Glomerular visceral epithelial cell (primary cell): ENCODE measurements around the gene TPST2.

Experiments
- DNase-seq: peaks from one replicate; pipeline ENCODE4 v3.0.0-alpha.2; 2016; ENCODE audit errors: extremely low spot score

The TPST2 gene

DNA sequence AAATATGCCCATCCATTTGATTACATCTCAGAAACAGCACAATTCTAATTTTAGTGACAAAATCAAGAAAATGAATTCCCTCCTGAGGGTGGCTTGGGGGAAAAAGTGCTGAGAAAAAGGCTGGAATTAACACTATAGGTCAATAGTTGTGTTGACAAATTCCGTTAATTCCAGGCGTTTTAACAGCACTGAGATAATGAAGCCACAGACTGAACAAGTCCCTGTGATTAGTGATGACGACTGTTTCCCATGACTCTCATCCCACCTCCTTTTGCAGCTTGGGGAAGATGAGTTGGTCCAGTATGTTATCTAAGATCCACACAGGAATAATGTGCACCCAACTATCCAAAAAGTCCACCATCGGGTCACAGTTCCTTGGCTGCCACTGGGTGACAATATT is 93.5 kb downstream of the TPST2 start:
- no peak for DNase-seq

DNA sequence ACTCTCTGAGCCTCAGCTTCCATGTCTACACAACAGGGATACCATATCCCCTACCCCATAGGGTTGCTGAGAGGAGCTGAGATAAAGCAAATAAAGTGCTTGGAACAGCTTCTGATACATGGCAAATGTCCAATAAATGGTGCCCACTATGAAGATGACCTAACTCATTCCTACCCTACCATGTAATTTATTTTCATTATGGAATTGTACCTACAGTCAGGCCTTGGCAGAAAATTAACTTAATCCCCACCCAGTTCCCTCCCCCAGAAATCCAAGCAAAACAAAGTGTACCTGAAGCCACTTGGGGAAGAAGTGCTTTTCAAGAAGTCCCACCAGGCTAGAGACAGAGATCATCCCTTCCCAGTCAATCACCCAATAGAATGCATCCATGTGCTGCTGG is 95.4 kb downstream of the TPST2 start:
- peak; percentile 82 for DNase-seq

DNA sequence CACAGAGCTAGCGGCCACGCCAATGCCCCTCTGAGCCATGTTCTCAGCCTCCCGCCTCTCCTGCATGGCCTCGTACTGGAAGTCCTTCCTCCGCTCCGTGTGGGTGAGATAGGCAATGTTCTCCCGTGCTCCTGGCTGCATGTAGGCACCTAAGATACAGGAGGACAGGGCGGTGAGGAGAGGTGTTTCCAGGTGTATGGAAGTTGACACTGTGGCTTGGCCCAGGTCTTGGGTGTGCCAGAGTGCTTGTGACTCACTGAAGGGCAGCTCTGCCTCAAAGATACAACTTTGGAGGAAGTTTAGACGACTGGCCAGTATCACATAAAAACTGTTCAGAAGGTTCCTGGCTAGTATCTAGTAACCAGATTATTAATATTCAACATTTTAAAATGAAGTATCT is 97.7 kb downstream of the TPST2 start:
- DNase-seq = no peak

DNA sequence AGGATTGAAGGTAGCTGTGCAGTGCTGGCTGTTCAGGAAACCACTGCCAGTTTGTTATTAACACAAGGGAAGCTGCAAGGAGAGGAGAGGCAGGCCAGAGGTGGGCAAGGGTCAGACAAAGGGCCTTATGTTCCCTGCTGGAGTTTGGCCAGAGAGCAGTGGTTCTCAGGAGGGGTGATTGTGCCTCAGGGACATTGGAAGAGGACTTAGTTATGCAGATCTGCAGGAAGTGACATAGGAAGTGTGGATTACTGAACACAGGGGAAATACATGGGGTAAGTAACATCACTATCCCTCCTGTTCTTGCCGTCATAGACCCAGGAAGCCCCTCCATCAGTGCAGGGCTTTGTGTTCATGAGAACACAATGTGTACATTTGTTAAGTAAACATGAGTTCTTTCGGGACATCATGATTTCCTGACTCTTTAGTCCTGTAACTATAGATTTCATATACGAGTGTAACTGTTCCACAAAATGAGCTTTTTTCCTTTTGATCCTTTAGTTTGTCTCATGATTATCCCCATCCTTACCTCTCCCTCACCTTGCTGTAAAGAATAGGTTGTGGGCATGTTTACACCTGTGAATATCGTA is 100.4 kb downstream of the TPST2 start:
- no peak for DNase-seq

DNA sequence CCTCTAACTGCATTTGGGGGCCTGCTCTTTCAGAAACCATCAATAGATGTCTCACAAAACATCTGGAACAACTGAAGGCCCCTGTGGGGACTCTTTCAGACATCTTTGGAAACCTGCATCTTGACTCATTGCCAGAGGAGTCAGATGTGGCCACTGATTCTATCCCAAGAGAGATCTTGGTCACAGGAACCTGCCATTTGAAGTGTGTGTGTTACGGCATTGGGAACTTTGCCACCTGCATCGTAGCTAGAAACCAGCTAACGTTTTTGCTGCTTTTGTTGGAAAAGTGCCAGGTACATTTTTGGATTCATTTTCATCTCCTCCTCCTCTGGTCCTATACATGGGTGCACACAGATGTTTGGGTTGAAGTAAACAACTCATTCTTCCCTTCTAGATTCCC is 101.9 kb downstream of the TPST2 start:
- DNase-seq = no peak

DNA sequence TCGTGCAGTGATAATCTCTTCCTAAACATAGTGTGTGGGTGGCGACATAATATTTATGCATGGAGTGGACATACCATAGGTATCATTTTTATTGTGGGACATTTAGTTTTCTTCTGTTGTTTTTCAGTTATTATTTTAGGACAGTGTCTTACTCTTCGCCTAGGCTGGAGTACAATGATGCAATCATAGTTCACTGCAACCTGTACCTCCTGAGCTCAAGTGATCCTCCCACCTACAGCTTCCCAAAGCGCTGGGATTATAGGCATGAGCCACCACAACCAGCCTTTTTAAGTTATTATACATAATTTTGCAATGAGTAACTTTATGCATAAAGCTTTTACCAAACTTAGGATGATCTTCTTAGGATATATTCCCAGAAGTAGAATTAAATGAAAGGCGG is 103.5 kb downstream of the TPST2 start:
- no peak for DNase-seq

DNA sequence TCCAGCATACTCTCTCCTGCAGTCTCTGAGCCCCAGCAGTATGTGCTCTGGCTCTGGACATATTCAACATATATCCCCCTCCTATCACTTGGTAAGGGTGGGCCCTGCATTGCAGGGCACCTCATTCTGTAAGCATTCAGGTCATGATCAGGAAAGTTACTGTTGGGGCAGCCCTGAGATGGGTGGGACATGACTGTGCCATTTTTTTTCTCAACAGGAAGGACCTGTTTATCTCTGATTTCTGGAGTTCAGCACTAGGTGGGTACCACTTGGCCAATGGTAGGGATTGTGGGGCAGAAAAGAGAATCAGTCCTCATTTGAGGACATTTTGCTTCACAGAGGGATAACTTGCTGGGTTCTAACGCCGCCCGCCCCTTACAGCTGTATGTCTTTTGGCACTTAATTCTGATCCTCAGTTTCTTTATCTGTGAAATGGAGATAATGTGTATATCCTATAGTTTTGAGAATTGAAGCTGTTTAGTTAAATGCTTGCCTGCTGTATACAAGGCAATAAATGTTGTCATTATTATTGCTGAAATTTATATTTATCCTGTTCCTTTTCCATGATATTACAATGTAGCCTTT is 104.0 kb downstream of the TPST2 start:
- DNase-seq = no peak

DNA sequence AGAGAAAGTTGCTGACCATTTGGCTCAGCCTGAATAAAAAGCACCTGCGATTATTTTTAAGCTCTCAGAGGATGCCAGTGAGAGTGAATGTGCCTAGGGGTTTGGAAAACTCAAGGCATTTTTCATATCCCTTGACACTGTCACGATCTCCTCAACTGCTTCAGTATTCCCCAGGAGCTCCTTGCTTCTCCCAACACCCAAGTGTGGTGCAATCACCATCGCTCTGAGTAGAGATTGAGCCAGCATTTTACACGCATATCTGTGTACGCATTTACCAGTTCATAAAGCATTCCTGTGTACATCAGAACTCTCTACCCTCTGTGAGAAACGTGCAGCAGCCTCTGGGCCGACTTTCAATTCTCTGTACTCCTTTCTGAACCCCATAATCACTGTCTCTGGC is 104.9 kb downstream of the TPST2 start:
- no peak for DNase-seq

DNA sequence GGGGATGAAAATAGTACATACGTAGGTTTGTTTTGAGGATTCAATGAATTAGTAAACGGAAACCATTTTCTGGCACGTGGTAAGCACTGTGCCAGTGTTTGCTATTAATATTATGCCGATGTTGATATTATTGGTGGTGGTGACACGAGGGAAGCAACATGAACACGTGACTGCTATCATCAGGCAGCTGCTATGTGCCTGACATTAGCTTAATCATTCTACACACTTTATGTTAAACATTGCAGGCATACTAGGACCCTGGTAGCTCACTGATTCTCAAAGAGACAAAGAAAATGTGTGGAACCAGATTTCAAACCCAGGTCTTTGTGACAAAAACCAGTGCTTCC is 105.6 kb downstream of the TPST2 start:
- no peak for DNase-seq

DNA sequence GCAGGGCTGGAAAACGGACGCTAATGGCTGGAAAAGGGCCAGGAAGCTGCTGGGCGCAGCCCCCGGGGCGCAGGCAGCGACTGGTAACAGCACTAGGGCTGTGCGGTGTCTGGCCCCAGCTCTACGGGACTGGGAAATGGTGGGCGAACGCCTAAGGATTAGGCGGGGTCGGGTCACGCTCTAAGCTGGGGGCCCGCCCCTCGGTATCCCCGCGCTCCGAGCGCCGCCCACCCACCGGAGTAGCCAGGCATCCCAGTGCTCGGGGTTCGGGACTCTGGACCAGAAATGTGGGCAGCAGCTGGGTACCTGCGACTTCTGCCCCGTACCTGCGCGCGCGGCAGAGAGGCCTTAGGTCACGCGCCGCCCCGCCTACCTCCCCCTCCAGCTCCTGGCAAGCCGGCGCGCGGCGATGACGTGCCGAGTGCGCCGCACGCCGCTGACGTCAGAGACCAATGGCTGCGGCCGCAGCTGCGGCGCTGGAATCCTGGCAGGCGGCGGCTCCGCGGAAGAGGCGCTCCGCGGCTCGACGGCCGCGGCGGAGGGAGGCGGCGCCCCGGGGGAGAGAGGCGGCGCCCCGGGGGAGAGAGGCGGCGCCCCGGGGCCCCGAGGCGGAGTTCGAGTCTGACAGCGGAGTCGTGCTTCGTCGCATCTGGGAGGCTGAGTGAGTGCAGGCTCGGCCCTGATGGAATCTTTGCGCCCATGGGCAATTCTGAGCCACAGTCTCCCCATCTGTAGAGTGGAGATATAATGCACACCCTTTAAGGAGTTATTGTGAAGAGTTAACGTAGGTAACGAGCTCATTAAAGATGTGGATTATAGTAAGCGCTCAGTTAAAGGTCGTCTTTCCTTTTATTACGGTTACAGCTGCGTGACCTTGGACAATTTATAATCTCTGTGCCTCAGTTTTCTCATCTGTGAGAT is 106.2 kb downstream of the TPST2 start, which contains the start of the genes HPS4 and SRRD:
TSS of gene HPS4 (minus strand) at position 345 of the 921 bp plus-strand sequence. CDS start 2,021 bp downstream, outside the sequence.
TSS of gene SRRD (plus strand) at position 439 of the 921 bp plus-strand sequence. CDS start at position 453, 14 bp downstream.
- DNase-seq = peak; percentile 89

DNA sequence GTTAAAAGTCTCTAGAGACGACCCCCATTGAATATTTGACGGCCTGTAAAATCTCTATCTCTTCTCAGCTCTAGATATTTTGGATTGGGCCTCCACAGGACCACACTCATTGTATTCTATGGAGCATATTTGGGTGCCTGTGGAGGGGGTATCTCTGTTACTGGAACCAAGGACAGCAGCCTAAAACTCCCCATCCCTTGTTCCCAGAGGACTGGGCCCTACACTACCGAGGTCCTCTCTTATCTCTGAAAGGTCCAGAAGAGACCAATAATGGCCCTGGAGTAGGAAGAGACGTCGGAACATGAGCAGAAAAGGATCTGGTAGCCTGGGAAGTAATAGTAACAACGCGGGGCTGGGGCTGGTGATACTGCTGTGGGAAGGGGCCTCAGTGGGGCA is 106.9 kb downstream of the TPST2 start:
- DNase-seq = no peak

DNA sequence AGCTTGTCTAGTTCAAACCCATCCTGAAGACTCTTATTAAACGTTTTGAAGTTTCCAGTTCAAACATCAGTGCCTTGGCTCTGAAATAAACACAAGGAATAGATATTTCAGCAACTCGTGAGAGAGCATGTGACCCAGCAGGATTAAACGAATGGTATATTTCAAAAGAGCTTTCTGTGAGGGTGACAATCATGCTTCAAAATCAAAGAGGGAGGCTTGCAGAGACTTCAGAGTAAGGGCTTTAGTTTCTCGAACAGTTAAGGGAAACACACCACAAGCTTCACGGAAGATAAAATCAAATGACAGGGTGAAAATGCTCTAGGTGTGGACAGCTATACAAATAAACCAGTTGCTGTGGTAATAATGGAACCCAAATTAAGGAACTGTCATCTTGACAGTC is 107.8 kb downstream of the TPST2 start:
- DNase-seq = no peak

DNA sequence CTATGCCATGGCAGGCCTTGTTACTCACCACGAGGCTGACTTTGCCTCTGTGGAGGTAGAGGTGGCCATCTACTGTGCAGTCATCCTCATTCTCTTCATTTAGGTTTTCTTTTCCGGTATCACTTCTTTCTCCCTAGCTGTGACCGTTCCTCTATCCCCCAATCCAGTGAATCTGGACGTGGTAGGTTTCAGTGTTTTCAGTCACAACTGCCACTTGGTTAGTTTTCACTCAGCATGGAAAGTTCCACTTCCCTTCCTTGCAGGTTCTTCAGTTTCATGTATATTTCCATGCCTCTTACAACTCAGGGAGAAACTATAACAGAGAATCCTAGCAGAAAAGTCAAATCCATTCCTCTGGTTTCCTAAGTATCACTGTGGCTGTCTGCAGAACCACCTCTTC is 108.2 kb downstream of the TPST2 start:
- no peak for DNase-seq

DNA sequence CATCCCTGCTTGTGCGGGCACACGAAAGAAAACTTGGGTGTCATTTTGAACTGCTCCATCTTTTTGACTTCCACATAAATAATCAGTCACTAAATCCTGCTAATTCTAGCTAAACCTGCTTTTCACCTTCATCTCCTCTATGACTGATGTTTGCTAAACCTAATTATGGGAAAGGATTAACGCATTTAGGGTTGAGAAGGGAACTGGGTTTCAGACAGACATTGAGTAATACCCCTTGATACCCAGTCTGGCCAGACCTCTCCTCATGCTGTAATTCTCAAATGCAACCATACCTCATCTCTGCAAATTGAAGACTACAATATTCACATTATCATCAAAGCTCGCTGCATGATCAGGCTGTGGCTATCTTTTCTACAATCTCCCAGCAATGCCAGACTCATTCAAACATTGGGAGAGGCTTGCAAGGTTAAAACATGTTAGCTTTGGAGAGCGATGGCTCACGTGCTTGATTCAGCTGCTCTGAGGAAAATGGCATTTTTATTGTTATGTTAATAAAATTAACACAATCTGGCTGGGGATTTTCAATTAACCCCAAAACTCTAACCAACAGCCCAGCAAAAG is 108.7 kb downstream of the TPST2 start:
- no peak for DNase-seq

DNA sequence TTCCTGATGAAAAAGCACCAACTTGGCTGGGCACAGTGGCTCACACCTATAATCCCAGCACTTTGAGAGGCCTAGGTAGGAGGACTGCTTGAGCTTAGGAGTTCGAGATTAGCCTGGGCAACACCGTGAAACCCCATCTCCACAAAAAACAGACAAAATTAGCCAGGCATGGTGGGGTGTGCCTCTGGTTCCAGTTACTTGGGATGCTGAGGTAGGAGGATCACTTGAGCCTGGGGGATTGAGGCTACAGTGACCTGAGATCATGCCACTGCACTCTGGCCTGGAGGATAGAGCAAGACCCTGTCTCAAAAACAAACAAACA is 109.4 kb downstream of the TPST2 start:
- DNase-seq = no peak

DNA sequence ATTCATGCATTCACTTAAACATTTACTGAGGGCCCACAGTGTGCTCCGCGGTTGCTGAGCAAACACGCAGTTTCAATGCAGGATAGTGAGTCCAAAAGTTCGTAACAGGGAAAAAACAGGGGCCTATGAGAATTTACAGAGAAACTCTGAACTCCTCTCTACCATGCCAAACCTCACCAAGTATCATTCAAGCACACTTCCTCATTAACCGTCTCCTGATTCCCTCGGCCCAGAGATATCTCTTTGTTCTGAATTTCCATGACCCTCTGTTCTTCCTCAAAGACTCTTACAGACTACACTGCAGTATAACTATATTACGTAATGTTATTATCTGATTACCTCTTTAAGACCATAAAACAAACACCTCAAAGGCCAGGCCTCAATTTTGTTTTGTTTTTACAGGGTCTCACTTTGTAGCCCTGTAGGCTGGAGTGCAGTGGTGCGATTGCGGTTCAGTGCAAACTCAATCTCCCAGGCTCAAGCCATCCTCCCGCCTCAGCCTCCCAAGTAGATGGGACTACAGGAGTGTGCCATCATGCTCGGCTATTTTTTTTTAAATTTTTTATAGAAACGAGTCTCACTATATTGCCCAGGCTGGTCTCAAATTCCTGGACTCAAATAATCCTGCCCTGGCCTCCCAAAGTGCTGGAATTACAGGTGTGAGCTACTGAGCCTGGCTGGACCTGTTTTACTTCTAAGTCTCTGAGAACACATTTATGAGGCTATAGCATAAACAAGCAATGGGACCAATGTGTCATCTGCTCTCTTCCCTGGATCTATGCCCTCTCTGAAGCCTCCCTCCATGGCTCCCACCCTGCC is 109.9 kb downstream of the TPST2 start:
- DNase-seq = no peak

DNA sequence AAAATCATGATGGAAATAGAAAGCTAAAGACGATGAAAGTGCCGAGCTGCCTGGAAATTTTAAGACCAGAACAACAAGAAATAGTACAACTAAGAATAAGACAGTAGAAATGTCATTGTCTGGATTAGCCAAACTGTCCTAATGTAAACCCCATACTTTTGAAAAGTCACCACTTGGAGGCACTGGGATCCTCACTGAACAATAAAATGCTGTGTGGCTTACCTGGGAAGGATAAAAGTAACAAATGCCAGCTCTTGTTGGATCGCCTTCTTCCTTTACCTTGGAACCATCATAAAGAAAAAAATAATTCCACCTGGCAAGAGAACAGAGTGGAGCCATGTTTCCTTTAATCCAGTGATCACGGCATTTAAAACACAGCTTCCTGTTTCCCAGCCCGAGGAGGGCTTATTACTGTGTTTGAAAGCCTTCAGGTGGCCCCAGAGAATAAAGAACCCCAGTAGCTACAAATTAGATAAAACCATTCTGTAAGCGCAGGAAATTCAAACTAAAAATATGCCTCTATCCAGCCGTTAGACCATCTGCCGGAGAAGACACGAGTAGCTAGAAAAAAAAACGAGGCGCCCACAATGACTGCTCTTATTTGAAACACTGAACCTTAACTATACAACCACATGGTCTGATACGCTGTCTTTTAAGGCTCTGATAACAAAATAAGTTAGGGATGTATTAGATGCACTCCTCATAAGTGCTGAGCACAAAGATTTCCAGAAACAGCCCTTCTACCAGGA is 110.7 kb downstream of the TPST2 start:
- DNase-seq = no peak

DNA sequence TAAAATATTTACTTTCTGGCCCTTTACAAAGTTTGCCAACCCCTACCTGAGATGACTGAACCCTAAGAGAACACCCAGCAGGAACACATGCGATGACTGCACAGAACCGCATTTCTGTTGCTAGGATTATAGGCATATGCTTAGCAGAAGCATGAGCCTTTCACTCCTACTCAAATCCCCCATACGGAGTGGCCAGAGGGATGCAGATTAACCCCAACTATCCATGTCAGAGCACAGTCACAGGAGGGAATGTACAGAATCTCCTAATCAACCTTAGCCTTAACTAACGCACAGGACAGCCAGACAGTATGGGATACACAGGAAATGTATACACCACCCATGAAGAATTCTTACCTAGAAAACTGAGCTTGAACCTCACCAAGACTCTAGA is 112.6 kb downstream of the TPST2 start:
- DNase-seq = no peak

DNA sequence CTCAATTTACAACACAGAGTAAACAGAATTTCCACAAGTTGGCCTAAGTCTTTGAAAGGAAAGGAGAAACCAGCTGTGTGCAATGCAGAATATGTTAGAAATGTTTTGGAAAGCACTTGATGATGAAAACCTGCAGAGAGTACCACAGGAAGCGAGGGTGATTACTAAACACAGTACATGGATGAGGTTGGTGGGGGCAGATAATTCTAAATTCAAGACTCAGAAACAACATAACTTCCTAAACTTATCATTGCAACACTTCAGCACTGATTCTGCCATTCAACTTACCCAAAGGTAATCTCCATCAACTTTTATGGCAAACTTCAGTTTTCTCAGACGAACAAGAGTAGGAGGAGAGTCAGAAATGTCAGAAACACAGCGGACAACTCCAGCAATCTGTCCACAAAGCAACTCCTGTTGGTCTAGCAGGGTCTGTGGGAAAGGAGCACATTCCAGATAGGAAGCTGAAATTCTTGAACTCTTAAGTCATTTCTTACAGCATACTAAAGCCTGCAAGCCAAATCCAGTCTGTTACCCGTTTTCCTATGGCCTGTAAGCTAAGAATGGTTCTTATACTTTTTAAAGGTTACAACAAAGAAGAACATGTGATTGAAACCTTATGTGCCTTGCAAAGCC is 113.1 kb downstream of the TPST2 start:
- DNase-seq = peak; percentile 79

DNA sequence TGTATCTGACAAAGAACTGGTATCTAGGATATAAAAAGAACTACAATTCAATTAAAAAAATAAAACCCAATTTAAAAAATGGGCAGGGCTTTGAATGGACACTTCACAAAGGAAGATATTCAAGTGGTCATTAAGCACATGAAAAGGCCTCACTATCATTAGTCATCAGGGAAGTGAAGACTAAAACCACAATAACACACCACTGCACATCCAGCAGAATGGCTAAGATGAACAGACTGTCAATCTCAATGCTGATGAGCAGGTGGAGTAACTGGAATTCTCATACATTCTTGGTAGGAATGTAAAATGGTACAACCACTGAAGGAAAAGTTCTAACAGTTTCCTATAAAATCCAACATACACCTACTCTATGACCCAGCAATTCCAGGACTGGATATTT is 115.2 kb downstream of the TPST2 start:
- DNase-seq = peak; percentile 73
